Neural progenitor cell (in vitro differentiated cells): ENCODE results near the gene HSD11B2. TPM values are rescaled to one million over a fixed set of nuclear protein-coding genes. Genes with fewer than 3 reads are reported as not detected.
A peak's percentile ranks its signal among the peaks of the same experiment; 100 is the strongest.

Source experiments
- DNase-seq: peaks from one replicate; pipeline ENCODE4 v3.0.0-alpha.2; 2016; ENCODE audit warnings: low spot score
- H2AFZ ChIP-seq: fragments of 200-600 bp; sonication (generic); replicated peaks from 2 replicates; pipeline ENCODE4 v1.6.1; 2016; ENCODE audit warnings: antibody characterized with exemption
- H3F3A ChIP-seq: fragments of 200-600 bp; sonication (generic); 2 replicates; pipeline ENCODE4 v1.6.1; 2016; ENCODE audit warnings: antibody characterized with exemption, low read depth
- H3K27ac ChIP-seq: fragments of 200-600 bp; sonication (generic); 2 replicates; pipeline ENCODE4 v1.5.1; 2016; ENCODE audit warnings: mild to moderate bottlenecking
- H3K27me3 ChIP-seq: fragments of 200-600 bp; sonication (generic); 2 replicates; pipeline ENCODE4 v1.6.1; 2016; ENCODE audit warnings: mild to moderate bottlenecking, moderate library complexity
- H3K36me3 ChIP-seq: fragments of 200-600 bp; sonication (generic); 2 replicates; pipeline ENCODE4 v1.5.1; 2016
- H3K4me1 ChIP-seq: fragments of 200-600 bp; sonication (generic); 2 replicates; pipeline ENCODE4 v1.6.1; 2016; ENCODE audit warnings: mixed run types
- H3K4me2 ChIP-seq: fragments of 200-600 bp; sonication (generic); 2 replicates; pipeline ENCODE4 v1.6.1; 2016
- H3K4me3 ChIP-seq: fragments of 200-600 bp; sonication (generic); 2 replicates; pipeline ENCODE4 v1.5.1; 2016
- H3K79me2 ChIP-seq: fragments of 200-600 bp; sonication (generic); 2 replicates; pipeline ENCODE4 v1.6.1; 2016; ENCODE audit warnings: low read depth
- H3K9ac ChIP-seq: fragments of 200-600 bp; sonication (generic); 2 replicates; pipeline ENCODE4 v1.6.1; 2016
- H3K9me3 ChIP-seq: fragments of 200-600 bp; sonication (generic); 2 replicates; pipeline ENCODE4 v1.5.1; 2016; ENCODE audit warnings: low read depth
- H4K20me1 ChIP-seq: fragments of 200-600 bp; sonication (generic); 2 replicates; pipeline ENCODE4 v1.6.1; 2016; ENCODE audit warnings: low read depth
- H3K27ac Mint-ChIP-seq: 3 replicates; pipeline ENCODE4 v1.8.0; 2021; ENCODE audit warnings: mixed read lengths
- H3K27me3 Mint-ChIP-seq: 2 replicates; pipeline ENCODE4 v1.8.0; 2022; ENCODE audit warnings: low read depth, mild to moderate bottlenecking, inconsistent platforms, moderate library complexity, mixed read lengths; ENCODE audit not compliant: insufficient read depth
- H3K36me3 Mint-ChIP-seq: 3 replicates; pipeline ENCODE4 v1.8.0; 2021; ENCODE audit warnings: mixed read lengths
- H3K4me1 Mint-ChIP-seq: 3 replicates; pipeline ENCODE4 v1.8.0; 2021; ENCODE audit warnings: mixed read lengths
- H3K4me3 Mint-ChIP-seq: 3 replicates; pipeline ENCODE4 v1.8.0; 2021; ENCODE audit warnings: mild to moderate bottlenecking, moderate library complexity, mixed read lengths
- H3K9me3 Mint-ChIP-seq: 3 replicates; pipeline ENCODE4 v1.8.0; 2020; ENCODE audit warnings: mixed read lengths
- EZH2 ChIP-seq: fragments of 200-600 bp; sonication (generic); IDR thresholded peaks from 2 replicates; pipeline ENCODE4 v1.6.1; 2017; ENCODE audit warnings: antibody characterized with exemption, mild to moderate bottlenecking, moderate library complexity
- EZH2phosphoT487 ChIP-seq: fragments of 200-600 bp; sonication (generic); IDR thresholded peaks from 2 replicates; pipeline ENCODE4 v1.6.1; 2017; ENCODE audit warnings: antibody characterized with exemption
- total RNA-seq: library from RNA; depleted of rRNA; stranded (reverse); fragments of >200 nt; gene quantifications from 2 replicates; pipeline ENCODE4 v1.2.3, GENCODE V29; 2015; ENCODE audit warnings: low replicate concordance
- TF ChIP-seq, protein P1 (sequence below): fragments of 200-600 bp; sonication (generic); IDR thresholded peaks from 2 replicates; pipeline ENCODE4 v1.5.1; 2017; ENCODE audit warnings: antibody characterized with exemption, mild to moderate bottlenecking

Gene HSD11B2
- total RNA-seq, 1 donor from 2014 or later: not detected

- H3K9me3 Mint-ChIP-seq: no peaks in the 10 kb centered on the region
- H3K4me3 Mint-ChIP-seq: peak overlapping the region; percentile 80
- peak overlapping the region; percentile 59 for H3K4me3 ChIP-seq
- H3K36me3 ChIP-seq: no peaks in the 10 kb centered on the region
- H2AFZ ChIP-seq: peak overlapping the region; percentile 76
- H3K9ac ChIP-seq: no peak overlapping the region
- H3K36me3 Mint-ChIP-seq: no peaks in the 10 kb centered on the region
- TF ChIP-seq, protein P1, sequence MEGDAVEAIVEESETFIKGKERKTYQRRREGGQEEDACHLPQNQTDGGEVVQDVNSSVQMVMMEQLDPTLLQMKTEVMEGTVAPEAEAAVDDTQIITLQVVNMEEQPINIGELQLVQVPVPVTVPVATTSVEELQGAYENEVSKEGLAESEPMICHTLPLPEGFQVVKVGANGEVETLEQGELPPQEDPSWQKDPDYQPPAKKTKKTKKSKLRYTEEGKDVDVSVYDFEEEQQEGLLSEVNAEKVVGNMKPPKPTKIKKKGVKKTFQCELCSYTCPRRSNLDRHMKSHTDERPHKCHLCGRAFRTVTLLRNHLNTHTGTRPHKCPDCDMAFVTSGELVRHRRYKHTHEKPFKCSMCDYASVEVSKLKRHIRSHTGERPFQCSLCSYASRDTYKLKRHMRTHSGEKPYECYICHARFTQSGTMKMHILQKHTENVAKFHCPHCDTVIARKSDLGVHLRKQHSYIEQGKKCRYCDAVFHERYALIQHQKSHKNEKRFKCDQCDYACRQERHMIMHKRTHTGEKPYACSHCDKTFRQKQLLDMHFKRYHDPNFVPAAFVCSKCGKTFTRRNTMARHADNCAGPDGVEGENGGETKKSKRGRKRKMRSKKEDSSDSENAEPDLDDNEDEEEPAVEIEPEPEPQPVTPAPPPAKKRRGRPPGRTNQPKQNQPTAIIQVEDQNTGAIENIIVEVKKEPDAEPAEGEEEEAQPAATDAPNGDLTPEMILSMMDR: no peak
- TF ChIP-seq EZH2phosphoT487 (no peak), EZH2 (no peak)
- no peak overlapping the region for H3K27ac ChIP-seq
- peaks cover 28% of the 10 kb centered on the region for H3K4me1 Mint-ChIP-seq
- peaks cover 18% of the 10 kb centered on the region for H3K4me1 ChIP-seq
- peak overlapping the region; percentile 82 for H3K27ac Mint-ChIP-seq
- H3K27me3 ChIP-seq: peaks cover 54% of the 10 kb centered on the region
- no peaks in the 10 kb centered on the region for H3K79me2 ChIP-seq
- H3K4me2 ChIP-seq: peak overlapping the region; percentile 94
- peaks cover 13% of the 10 kb centered on the region for H3F3A ChIP-seq
- H3K27me3 Mint-ChIP-seq: peaks cover 39% of the 10 kb centered on the region
- H3K9me3 ChIP-seq: no peaks in the 10 kb centered on the region
- no peaks in the 10 kb centered on the region for H4K20me1 ChIP-seq
- peak; percentile 44 for DNase-seq
Measured at GRCh38 chr16:67431775-67432505, 1.0 kb downstream of the HSD11B2 start.

GRCh38 chr16:67432506-67432890, 1.6 kb downstream of the HSD11B2 start:
- Histone ChIP-seq H3K27me3 (peaks cover 54% of the 10 kb centered on the region), H3K27ac (no peak overlapping the region), H3K4me2 (peak overlapping the region; percentile 94), H3K4me1 (peaks cover 18% of the 10 kb centered on the region), H3F3A (peaks cover 13% of the 10 kb centered on the region), H3K9ac (no peak overlapping the region), H3K9me3 (no peaks in the 10 kb centered on the region), H3K4me3 (no peak overlapping the region), H3K36me3 (no peaks in the 10 kb centered on the region), H2AFZ (no peak overlapping the region), H4K20me1 (no peaks in the 10 kb centered on the region), H3K79me2 (no peaks in the 10 kb centered on the region)
- TF ChIP-seq, protein P1: no peak
- TF ChIP-seq EZH2: no peak
- no peak for TF ChIP-seq EZH2phosphoT487
- Mint-ChIP-seq H3K27me3 (peaks cover 38% of the 10 kb centered on the region), H3K4me1 (peaks cover 26% of the 10 kb centered on the region), H3K36me3 (no peaks in the 10 kb centered on the region), H3K4me3 (peak overlapping the region; percentile 77), H3K27ac (peak overlapping the region; percentile 82), H3K9me3 (no peaks in the 10 kb centered on the region)
- no peak for DNase-seq

DNA sequence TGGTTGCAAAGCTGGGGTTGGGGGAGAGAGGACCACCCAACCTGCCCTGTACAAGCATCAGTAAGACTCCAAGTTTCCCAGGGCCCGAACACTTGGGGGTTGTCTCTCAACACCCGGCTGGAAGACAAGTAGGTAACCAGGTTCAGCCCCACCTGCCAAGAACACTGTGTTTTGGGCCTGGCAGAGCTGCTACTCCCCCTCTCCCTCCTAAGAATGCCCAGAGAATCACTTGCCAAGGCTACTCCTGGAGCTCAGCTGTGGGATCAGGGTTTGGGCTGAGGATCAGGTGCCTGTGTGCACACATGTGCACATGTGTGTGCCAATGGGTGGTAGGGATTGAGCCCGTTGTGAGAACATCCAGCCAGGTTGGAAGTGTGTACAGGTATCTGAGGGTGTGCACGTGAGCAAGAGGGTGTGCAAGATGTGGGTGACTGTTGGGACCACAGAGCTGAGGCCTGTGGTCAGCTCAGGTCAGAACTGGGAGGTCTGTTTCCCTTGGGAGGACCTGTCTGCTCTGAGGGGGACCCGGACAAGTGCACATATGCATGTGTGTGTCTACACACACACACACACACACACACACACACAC, 2.3 kb downstream of the HSD11B2 start:
- Histone ChIP-seq H3F3A (peaks cover 13% of the 10 kb centered on the region), H3K4me3 (no peak overlapping the region), H3K36me3 (no peaks in the 10 kb centered on the region), H3K27me3 (peaks cover 53% of the 10 kb centered on the region), H3K4me1 (peaks cover 18% of the 10 kb centered on the region), H2AFZ (no peak overlapping the region), H3K9me3 (no peaks in the 10 kb centered on the region), H3K9ac (no peak overlapping the region), H3K27ac (no peak overlapping the region), H3K4me2 (no peak overlapping the region), H3K79me2 (no peaks in the 10 kb centered on the region), H4K20me1 (no peaks in the 10 kb centered on the region)
- no peak for DNase-seq
- TF ChIP-seq EZH2 (no peak), EZH2phosphoT487 (no peak)
- TF ChIP-seq, protein P1: no peak
- Mint-ChIP-seq H3K27me3 (peaks cover 35% of the 10 kb centered on the region), H3K9me3 (no peaks in the 10 kb centered on the region), H3K4me1 (peaks cover 26% of the 10 kb centered on the region), H3K4me3 (no peak overlapping the region), H3K36me3 (no peaks in the 10 kb centered on the region), H3K27ac (peak overlapping the region; percentile 23)
